ENCODE data around the gene NEDD1.

- TF ChIP-seq EZH2 (IDR thresholded peaks at IDR 0.05; ENCODE audit: insufficient read depth, poor library complexity, severe bottlenecking) (no peak), EZH2phosphoT487 (IDR thresholded peaks at IDR 0.05; ENCODE audit: insufficient read depth, low read depth) (no peak)
Observed at GRCh38 chr12:97003276-97003675, 96.2 kb downstream of the NEDD1 start.
